ENCODE data around the gene YTHDF1.

YTHDF1 gene

DNA sequence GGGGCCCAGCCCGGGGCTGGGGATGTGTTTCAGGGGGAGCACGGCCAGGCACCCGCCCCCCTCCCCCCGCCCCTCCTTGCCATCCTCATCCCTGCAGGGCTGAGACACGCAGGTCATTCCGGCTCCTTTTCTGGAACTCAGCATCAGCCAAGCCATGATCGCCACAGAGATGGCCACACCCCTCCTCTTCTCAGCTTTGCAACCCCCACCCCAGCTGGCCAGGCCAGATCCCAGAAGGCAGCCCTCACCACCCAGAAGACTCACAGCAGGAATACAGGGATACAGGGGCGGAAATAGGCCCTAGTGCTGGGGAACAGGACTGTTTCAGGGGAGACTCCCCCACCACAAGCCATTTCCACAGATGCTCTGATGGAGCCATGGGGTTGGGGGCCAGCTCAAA is 33.5 kb downstream of the YTHDF1 start:
- no peak for DNase-seq

DNA sequence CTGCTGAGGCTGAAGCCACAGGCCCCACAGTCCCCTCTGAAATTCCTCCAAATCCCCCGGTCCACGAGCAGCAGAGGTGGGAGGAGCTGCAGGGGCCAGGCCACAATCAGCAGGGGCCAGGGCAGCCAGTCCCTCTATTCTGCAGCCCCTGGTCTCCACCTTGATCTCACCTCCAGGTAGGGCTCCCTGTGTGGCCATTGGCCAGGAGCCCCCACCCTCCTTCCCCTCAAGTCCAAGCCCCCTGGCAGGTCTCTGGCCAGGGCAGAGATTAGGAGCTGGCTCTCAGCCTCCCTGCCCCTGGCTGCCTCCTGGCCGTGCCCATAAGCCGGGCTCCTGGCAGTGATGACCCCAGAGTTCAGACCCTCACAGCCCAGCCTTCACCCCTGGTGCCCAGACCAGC is 34.7 kb downstream of the YTHDF1 start:
- no peak for DNase-seq

- no peak for DNase-seq
Observed at GRCh38 chr20:63180569-63181185, 35.3 kb downstream of the YTHDF1 start.

DNA sequence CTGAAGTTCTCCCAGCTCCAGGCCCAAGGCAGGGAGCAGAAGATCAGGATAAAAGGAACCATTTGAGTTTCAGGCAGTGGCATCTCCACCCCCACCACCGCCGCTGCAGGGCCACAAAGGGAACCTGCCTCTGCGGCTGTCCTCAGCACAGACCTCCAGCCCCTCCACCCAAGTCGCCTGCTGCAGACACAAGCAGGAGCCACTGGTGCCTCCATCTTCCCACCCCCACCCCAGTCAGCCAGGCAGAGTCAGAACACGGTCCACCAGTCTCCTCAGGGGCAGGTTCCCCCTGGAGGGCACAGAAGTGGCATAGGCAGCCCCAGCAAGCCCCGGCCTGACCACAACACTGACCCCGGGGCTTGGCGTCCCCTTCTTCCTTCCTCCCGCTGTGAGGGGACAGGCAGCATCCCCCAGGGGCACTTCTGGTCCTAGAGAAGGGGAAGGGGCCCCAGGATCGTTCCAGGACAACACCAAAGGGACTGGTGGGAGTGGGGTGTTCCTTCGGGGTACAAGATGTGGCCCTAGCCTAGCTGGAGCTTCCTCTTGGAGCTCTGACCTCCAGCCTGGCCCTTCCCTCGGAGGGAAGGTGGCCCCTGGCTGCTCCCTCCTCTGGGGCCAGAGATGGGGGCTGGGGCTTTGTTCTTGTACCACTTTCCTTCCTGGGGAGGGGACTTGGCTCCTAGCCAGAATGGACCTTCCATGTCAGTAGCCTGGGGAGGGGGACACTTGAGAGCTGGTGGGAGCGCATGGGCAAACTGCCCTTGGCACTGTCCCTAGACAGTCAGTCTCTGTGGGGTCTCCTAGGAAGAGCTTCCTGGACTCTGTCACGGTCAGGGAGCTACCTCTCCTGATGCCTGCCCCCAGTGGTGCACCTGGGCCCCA is 36.0 kb downstream of the YTHDF1 start:
- no peak for DNase-seq

DNA sequence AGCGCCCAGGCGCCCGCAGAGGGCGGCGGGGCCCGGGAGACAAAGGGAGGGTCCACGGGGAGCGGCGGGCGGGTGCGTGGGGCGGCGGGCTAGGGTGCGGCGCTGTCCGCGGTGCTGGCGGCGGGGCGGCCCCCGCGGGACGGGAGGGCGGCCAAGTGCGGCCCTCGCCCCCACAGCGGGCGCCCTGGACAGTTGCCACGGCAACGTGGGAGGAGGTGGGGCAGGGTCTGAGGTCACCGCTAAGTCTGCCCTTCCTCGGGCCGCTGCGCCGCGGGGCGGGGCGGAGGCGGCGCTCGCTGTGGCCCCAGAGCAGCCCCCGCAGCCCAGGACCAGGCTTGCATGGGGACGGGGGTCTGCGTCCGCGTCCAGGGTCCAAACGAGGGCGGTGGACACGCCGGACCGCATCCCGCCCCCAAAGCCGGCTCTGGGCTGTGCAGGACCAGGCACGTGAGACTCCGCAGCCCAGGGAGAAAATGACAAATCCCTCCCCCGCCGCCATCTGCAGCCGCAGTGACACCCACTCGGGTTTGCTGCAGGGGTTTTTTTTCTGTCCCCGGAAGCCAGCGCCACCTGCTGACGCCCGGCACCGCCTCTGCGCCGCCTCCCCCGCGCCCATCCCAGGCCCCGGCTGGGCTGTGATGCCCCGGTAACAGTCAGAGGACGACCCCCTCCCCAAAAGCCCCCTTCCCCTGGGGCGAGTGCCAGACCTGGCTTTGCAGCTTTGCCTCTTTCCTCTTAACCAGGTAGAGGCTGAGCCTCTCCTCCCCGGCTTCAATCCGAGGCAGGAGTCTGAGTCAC is 36.8 kb downstream of the YTHDF1 start:
- DNase-seq = peak; percentile 63

DNA sequence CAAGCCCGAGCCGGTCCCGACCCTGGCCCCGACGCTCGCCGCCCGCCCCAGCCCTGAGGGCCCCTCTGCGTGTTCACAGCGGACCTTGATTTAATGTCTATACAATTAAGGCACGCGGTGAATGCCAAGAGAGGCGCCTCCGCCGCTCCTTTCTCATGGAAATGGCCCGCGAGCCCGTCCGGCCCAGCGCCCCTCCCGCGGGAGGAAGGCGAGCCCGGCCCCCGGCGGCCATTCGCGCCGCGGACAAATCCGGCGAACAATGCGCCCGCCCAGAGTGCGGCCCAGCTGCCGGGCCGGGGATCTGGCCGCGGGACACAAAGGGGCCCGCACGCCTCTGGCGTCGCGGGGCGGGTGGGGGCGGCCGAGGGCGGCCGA is 37.5 kb downstream of the YTHDF1 start:
- DNase-seq = peak; percentile 51

DNA sequence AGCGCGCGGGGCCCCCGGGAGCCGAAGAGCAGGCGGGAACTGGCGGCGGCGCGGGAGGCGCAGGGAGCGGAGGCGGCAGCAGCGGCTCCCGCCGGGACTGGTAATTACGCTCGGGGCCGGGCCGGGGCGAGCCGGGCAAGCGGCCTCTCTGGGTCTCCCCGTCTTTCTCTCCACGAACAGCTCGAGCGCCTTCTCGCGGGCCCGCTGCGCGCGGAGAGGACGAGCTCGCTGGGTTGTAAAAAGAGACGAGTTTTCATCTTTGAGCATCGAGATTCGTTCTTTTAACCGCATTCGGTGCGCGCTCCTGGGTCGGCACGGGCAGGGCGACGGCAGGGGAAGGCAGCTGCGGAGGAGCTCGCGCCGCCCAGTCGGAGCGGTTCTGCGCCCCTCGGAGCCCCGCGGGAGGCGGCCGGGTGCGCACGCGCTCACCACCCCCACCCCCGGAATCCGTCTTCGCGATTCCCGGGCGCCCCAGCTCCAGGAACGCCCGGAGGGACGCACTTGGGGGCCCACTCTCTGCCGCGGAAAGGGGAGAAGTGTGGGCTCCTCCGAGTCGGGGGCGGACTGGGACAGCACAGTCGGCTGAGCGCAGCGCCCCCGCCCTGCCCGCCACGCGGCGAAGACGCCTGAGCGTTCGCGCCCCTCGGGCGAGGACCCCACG is 38.0 kb downstream of the YTHDF1 start:
- DNase-seq = peak; percentile 25

DNA sequence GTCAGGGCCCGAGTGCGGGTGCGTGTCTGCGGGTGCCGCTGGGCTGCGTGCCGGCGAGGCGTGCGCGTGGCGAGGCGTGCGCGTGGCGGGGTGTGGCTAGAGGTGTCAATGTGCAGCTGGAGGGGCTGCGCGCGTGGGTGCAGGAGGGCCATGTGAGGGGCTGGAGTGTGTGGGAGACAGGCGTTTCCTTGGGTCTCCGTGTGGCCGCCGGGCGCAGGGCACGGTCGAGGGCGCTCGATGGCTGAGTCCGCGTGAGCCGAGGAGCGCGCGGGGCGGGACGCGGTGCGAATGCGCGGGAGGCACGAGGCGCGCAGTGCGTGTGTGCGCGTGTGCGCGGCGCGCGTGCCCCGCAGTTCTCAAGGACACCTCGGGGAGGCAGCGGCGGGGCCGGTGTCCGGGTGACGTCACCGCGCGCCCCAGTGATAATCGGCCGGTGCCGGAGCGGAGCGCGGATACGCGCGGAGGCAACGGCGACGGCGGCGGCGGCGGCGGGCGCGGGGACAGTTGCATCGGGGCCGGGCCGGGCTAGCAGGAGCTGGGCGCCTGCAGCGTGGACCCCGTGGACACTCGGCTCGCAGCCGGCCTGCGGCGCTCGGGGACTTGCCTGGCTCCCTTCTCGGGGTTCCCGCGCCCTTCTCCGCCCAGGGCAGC is 38.7 kb downstream of the YTHDF1 start:
- DNase-seq = peak; percentile 50

- no peak for DNase-seq
Observed at GRCh38 chr20:63176427-63177133, 39.4 kb downstream of the YTHDF1 start.

DNA sequence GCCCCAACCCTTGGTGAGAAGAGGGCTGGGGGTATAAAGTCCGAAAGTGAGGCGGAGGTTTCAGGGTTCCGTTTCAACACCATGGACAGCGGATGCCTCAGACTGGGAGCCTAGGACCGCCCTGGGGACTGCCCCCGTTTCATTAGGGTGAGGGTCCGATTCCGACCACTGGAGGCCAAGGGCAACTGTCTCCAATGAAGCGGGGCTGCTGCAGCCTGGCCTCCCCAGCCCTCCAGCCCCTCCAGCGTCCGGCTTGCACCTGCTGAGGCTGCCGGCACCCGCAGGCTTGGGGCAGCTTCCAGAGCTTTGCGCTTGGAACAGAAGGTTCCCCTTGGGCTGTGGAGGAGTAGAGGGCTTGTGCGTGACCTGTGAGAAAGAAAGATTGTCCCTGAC is 39.9 kb downstream of the YTHDF1 start:
- DNase-seq = no peak

DNA sequence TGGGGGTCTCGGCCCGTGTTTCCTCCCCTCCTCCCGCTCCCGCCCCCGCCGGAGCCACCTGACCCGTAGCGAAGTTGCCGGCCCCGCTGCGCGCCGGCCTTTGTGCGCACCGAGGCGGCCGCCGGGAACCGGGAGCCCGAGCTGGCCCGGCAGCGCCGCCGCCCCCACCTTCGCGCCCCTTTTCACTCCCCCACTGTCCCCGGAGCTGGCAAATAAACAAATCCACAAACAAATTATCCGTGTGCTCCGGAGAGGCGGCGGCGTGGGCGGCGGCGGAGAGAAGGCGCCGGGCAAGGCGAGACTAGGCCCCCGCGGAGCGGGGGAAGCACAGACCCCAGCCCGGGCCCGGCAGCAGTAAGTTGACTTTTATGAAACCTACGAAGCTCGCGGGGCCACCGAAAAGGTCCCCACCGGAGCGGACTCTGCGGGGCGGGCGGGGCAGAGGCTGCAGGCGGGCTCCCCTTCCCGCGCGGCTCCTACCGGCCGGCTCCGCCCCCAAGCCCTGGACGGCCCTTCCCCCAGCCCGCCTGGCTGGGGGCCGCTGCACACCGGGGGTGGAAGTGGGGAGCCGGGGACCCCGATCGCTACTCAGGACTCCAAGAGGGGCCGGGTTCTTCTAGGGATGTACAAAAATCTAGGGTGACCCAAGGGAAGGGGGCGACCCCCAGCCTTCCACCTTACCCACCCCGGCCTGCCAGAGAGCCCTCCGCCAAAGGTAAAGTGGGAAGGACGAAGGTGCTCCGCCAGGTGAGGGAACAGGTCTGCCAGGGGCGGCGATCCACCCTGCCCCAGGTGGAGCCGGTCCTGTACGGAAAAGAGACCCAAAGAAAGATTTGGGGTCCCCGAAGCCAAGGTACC is 40.7 kb downstream of the YTHDF1 start:
- DNase-seq = no peak

DNA sequence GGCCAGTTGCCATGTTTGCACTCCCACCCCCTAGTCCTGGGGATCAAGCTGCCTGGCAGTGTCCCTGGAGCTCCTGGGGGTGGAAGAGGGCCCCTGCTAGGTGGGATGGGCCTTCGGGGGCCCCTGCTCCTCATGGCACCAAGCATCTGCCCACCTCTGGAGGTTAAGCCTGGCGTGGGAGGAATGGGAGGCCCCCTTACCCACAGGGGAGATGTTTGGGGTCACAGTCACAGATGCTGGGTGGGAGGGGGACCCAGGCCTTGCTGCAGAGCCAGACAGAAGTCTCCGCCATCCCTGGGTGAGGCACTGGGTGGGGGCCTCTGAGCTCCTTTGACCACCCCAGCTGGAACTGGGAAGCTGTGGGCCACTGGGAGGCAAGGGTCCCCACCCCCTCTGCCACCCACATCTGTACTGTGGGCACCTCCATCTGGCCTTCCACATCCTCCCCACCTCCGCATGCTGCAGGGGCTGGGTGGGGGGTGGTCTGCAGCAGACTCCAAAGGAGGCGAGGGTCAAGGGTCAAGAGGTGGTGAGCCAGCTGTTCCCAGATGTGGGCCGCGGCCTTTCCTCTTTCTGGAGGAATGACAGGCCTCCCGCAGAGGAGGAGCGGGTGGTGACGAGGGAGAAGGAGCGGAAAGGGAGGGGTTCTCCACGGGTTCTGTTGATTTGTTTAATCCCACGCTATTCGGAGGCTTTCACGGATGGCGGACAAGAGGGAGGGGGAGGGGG is 41.5 kb downstream of the YTHDF1 start:
- peak; percentile 5 for DNase-seq

DNA sequence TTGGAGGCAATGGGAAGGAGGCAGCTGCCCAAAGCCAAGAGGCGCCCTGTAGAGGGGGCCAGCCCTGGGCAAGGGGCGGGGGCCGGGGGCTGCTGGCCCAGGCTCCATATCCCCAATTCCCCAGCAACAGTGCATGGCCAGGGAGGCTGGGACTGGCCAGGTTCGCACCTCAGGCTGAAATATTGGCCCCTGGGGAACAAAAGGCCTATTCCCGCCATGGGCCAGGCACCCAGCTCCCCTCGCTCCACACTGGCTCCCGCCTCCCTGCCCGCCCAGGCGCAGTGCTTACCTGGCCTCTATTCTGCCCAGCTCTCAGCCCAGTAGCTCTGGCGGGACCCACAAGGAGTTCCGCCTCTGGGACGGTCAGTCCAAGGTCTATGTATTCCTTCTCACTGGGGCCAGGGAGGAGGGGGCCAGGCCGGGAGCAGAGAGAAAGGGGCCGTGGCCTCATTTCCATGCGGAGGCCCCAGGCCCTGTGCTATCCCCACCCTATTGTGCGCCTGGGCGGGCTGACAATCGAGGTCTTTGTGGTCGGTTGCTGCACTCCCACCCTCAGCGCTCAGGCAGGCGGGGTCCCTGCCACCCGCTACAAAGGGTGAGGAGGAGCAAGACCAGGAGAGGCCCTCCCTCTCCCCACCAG is 42.3 kb downstream of the YTHDF1 start:
- DNase-seq = no peak

GRCh38 chr20:63172726-63173125 is 43.2 kb downstream of the YTHDF1 start:
- peak; percentile 7 for DNase-seq

DNA sequence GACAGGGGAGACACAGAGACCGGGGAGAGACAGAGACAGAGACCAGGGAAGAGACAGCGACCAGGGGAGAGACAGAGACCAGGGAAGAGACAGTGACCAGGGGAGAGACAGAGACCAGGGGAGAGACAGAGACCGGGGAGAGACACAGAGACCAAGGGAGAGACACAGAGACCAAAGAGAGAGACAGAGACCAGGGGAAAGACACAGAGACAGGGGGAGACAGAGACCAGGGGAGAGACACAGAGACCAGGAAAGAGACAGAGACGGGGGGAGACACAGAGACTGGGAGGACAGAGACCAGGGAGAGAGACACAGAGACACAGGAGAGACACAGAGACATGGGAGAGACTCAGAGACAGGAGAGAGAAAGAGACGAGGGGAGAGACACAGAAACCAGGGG is 43.9 kb downstream of the YTHDF1 start:
- no peak for DNase-seq

GRCh38 chr20:63169681-63170080 is 46.2 kb downstream of the YTHDF1 start:
- no peak for DNase-seq

DNA sequence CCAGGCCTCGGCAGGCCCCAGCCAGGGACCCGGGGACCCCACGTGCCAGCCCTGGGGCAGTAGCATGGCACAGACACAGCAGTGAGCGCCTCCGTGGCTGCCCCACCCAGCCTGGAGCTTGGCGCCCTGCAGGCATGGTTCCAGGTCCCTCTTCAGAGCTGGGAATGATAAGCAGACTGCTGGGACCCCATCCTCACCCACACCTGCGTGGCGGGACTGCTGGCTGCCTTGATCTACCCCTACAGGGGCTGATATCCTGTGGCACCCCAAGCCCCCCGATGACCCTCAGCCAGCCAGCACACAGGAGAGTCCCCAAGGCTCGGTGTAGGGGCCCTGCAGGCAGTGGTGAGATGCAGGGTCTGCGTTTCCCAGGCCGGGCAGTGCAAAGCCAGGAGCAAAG is 47.1 kb downstream of the YTHDF1 start:
- no peak for DNase-seq

DNA sequence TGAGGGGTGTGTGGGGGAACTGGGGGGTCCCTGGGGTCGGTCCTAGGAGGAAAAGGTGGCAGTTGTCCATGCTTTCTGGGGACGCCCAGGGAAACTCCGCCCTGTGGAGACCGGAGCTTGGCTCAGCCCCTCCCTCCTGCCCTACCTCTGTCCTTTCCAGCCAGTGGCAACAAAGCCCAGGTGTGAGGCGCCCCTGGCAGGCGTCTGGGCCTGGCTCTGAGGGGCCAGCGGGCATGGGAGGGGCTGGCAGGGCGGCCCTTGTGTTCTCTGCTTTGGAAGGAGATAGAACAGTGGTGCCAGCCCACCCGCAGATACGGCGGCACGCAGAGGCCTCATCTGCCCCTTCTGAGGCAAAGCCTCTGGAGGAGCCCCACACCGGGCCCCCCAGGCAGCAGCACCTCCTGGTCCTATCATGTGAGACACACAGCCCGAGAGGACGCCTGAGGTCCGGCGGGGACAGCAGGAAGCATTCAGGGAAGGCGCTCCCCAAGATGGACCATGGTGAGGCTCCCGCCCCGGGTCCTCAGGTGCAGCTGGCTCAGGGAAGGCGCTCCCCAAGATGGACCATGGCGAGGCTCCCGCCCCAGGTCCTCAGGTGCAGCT is 47.9 kb downstream of the YTHDF1 start:
- DNase-seq = no peak
